Neural progenitor cell (in vitro differentiated cells): ENCODE measurements around the gene KLHL18. TPM values are rescaled to one million over a fixed set of nuclear protein-coding genes. Genes with fewer than 3 reads are reported as not detected.

ENCODE experiments used
- DNase-seq: peaks from one replicate; pipeline ENCODE4 v3.0.0-alpha.2; 2016; ENCODE audit warnings: low spot score
- H2AFZ ChIP-seq: fragments of 200-600 bp; sonication (generic); replicated peaks from 2 replicates; pipeline ENCODE4 v1.6.1; 2016; ENCODE audit warnings: antibody characterized with exemption
- H3F3A ChIP-seq: fragments of 200-600 bp; sonication (generic); 2 replicates; pipeline ENCODE4 v1.6.1; 2016; ENCODE audit warnings: antibody characterized with exemption, low read depth
- H3K27ac ChIP-seq: fragments of 200-600 bp; sonication (generic); 2 replicates; pipeline ENCODE4 v1.5.1; 2016; ENCODE audit warnings: mild to moderate bottlenecking
- H3K27me3 ChIP-seq: fragments of 200-600 bp; sonication (generic); 2 replicates; pipeline ENCODE4 v1.6.1; 2016; ENCODE audit warnings: mild to moderate bottlenecking, moderate library complexity
- H3K36me3 ChIP-seq: fragments of 200-600 bp; sonication (generic); 2 replicates; pipeline ENCODE4 v1.5.1; 2016
- H3K4me1 ChIP-seq: fragments of 200-600 bp; sonication (generic); 2 replicates; pipeline ENCODE4 v1.6.1; 2016; ENCODE audit warnings: mixed run types
- H3K4me2 ChIP-seq: fragments of 200-600 bp; sonication (generic); 2 replicates; pipeline ENCODE4 v1.6.1; 2016
- H3K4me3 ChIP-seq: fragments of 200-600 bp; sonication (generic); 2 replicates; pipeline ENCODE4 v1.5.1; 2016
- H3K79me2 ChIP-seq: fragments of 200-600 bp; sonication (generic); 2 replicates; pipeline ENCODE4 v1.6.1; 2016; ENCODE audit warnings: low read depth
- H3K9ac ChIP-seq: fragments of 200-600 bp; sonication (generic); 2 replicates; pipeline ENCODE4 v1.6.1; 2016
- H3K9me3 ChIP-seq: fragments of 200-600 bp; sonication (generic); 2 replicates; pipeline ENCODE4 v1.5.1; 2016; ENCODE audit warnings: low read depth
- H4K20me1 ChIP-seq: fragments of 200-600 bp; sonication (generic); 2 replicates; pipeline ENCODE4 v1.6.1; 2016; ENCODE audit warnings: low read depth
- H3K27ac Mint-ChIP-seq: 3 replicates; pipeline ENCODE4 v1.8.0; 2021; ENCODE audit warnings: mixed read lengths
- H3K27me3 Mint-ChIP-seq: 2 replicates; pipeline ENCODE4 v1.8.0; 2022; ENCODE audit warnings: low read depth, mild to moderate bottlenecking, inconsistent platforms, moderate library complexity, mixed read lengths; ENCODE audit not compliant: insufficient read depth
- H3K36me3 Mint-ChIP-seq: 3 replicates; pipeline ENCODE4 v1.8.0; 2021; ENCODE audit warnings: mixed read lengths
- H3K4me1 Mint-ChIP-seq: 3 replicates; pipeline ENCODE4 v1.8.0; 2021; ENCODE audit warnings: mixed read lengths
- H3K4me3 Mint-ChIP-seq: 3 replicates; pipeline ENCODE4 v1.8.0; 2021; ENCODE audit warnings: mild to moderate bottlenecking, moderate library complexity, mixed read lengths
- H3K9me3 Mint-ChIP-seq: 3 replicates; pipeline ENCODE4 v1.8.0; 2020; ENCODE audit warnings: mixed read lengths
- CTCF ChIP-seq: fragments of 200-600 bp; sonication (generic); IDR thresholded peaks from 2 replicates; pipeline ENCODE4 v1.5.1; 2017; ENCODE audit warnings: antibody characterized with exemption, mild to moderate bottlenecking
- EZH2 ChIP-seq: fragments of 200-600 bp; sonication (generic); IDR thresholded peaks from 2 replicates; pipeline ENCODE4 v1.6.1; 2017; ENCODE audit warnings: antibody characterized with exemption, mild to moderate bottlenecking, moderate library complexity
- EZH2phosphoT487 ChIP-seq: fragments of 200-600 bp; sonication (generic); IDR thresholded peaks from 2 replicates; pipeline ENCODE4 v1.6.1; 2017; ENCODE audit warnings: antibody characterized with exemption
- total RNA-seq: library from RNA; depleted of rRNA; stranded (reverse); fragments of >200 nt; gene quantifications from 2 replicates; pipeline ENCODE4 v1.2.3, GENCODE V29; 2015; ENCODE audit warnings: low replicate concordance

Gene KLHL18
- total RNA-seq, 1 donor from 2014 or later: 7.3 TPM

- H3K79me2 ChIP-seq: peaks cover 24% of the 10 kb centered on the region
- no peak overlapping the region for H3K4me3 ChIP-seq
- H3F3A ChIP-seq: peaks cover 22% of the 10 kb centered on the region
- Mint-ChIP-seq H3K4me1 (peaks cover 20% of the 10 kb centered on the region), H3K4me3 (peak overlapping the region; percentile 35), H3K36me3 (no peaks in the 10 kb centered on the region), H3K27me3 (peaks cover 4% of the 10 kb centered on the region), H3K27ac (no peak overlapping the region), H3K9me3 (no peaks in the 10 kb centered on the region)
- no peaks in the 10 kb centered on the region for H3K36me3 ChIP-seq
- H3K9me3 ChIP-seq: no peaks in the 10 kb centered on the region
- no peak overlapping the region for H3K9ac ChIP-seq
- DNase-seq: no peak
- H3K4me1 ChIP-seq: peaks cover 5% of the 10 kb centered on the region
- TF ChIP-seq EZH2 (no peak), CTCF (no peak), EZH2phosphoT487 (no peak)
- no peak overlapping the region for H3K27ac ChIP-seq
- no peak overlapping the region for H2AFZ ChIP-seq
- H4K20me1 ChIP-seq: no peaks in the 10 kb centered on the region
- no peaks in the 10 kb centered on the region for H3K27me3 ChIP-seq
- no peak overlapping the region for H3K4me2 ChIP-seq
Observed at GRCh38 chr3:47280519-47280918, 2.2 kb upstream of the KLHL18 start.

- H3K27ac ChIP-seq: no peak overlapping the region
- peak overlapping the region; percentile 93 for H3K4me2 ChIP-seq
- DNase-seq: no peak
- Mint-ChIP-seq H3K27me3 (peaks cover 3% of the 10 kb centered on the region), H3K4me3 (peak overlapping the region; percentile 99), H3K4me1 (peaks cover 20% of the 10 kb centered on the region), H3K27ac (peak overlapping the region; percentile 99), H3K9me3 (no peaks in the 10 kb centered on the region), H3K36me3 (no peaks in the 10 kb centered on the region)
- H3K4me1 ChIP-seq: peaks cover 5% of the 10 kb centered on the region
- no peaks in the 10 kb centered on the region for H4K20me1 ChIP-seq
- no peak for TF ChIP-seq CTCF
- TF ChIP-seq EZH2phosphoT487: no peak
- TF ChIP-seq EZH2: no peak
- no peaks in the 10 kb centered on the region for H3K27me3 ChIP-seq
- H3K9me3 ChIP-seq: no peaks in the 10 kb centered on the region
- no peaks in the 10 kb centered on the region for H3K36me3 ChIP-seq
- H3K4me3 ChIP-seq: peak overlapping the region; percentile 84
- peaks cover 45% of the 10 kb centered on the region for H3K79me2 ChIP-seq
- peak overlapping the region; percentile 81 for H2AFZ ChIP-seq
- peaks cover 22% of the 10 kb centered on the region for H3F3A ChIP-seq
- H3K9ac ChIP-seq: peak overlapping the region; percentile 54
Observed at GRCh38 chr3:47283193-47283537, 421 bp downstream of the KLHL18 start.

GRCh38 chr3:47283591-47284364 lies 1.0 kb downstream of the KLHL18 start:
- Mint-ChIP-seq H3K27me3 (peaks cover 3% of the 10 kb centered on the region), H3K9me3 (no peaks in the 10 kb centered on the region), H3K4me1 (peaks cover 20% of the 10 kb centered on the region), H3K4me3 (peak overlapping the region; percentile 99), H3K36me3 (peaks cover 2% of the 10 kb centered on the region), H3K27ac (peak overlapping the region; percentile 99)
- no peaks in the 10 kb centered on the region for H3K27me3 ChIP-seq
- H3F3A ChIP-seq: peaks cover 22% of the 10 kb centered on the region
- H3K79me2 ChIP-seq: peaks cover 47% of the 10 kb centered on the region
- H3K9ac ChIP-seq: peak overlapping the region; percentile 54
- no peaks in the 10 kb centered on the region for H3K9me3 ChIP-seq
- no peaks in the 10 kb centered on the region for H3K36me3 ChIP-seq
- TF ChIP-seq EZH2phosphoT487 (no peak), EZH2 (no peak), CTCF (no peak)
- DNase-seq: peak; percentile 52
- no peaks in the 10 kb centered on the region for H4K20me1 ChIP-seq
- peak overlapping the region; percentile 84 for H3K4me3 ChIP-seq
- H3K27ac ChIP-seq: no peak overlapping the region
- peak overlapping the region; percentile 93 for H3K4me2 ChIP-seq
- peaks cover 5% of the 10 kb centered on the region for H3K4me1 ChIP-seq
- peak overlapping the region; percentile 81 for H2AFZ ChIP-seq
